NT2/D1 (cell line): Measurements from ENCODE around the gene CAMK2N2.

Experiments used
- SUZ12 ChIP-seq: IDR thresholded peaks from 2 replicates; pipeline ENCODE4 v1.6.1; 2011; ENCODE audit not compliant: insufficient read length, insufficient read depth; ENCODE audit errors: extremely low read depth
- YY1 ChIP-seq: IDR thresholded peaks from 2 replicates; pipeline ENCODE4 v1.6.1; 2011; ENCODE audit not compliant: insufficient read length, insufficient read depth
- ZNF274 ChIP-seq: IDR thresholded peaks from 2 replicates; pipeline ENCODE4 v1.6.1; 2011; ENCODE audit warnings: mild to moderate bottlenecking, low read depth, low read length

DNA sequence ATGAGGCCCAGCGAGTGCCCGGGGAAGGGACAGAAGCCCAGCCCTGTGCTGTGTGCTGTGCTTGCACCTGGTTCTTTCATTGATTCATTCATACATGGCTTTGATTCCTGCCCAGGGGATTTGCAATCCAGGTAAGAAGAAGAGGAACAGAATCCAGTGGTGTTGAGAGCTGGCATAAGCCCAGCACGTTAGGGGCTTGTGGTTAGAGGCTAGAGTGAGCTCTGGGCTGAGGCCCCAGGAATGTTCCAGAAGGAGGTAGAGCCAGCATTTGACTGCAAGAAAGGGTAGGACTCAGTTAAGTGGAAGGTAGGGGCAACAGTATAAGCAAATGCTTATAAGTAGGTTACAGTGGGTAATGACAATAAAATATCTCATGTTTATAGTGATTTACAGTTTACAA lies 29.7 kb downstream of the CAMK2N2 start:
- TF ChIP-seq SUZ12 = no peak
- TF ChIP-seq YY1 = no peak
- TF ChIP-seq ZNF274 = no peak
